GM12872 (cell line): ENCODE results near the gene ELFN2.

Experiments
- CTCF ChIP-seq: IDR thresholded peaks from 3 replicates; pipeline ENCODE4 v1.5.1; 2011; ENCODE audit warnings: low read depth, mild to moderate bottlenecking, low read length, moderate library complexity; ENCODE audit not compliant: insufficient read depth

ELFN2 gene

DNA sequence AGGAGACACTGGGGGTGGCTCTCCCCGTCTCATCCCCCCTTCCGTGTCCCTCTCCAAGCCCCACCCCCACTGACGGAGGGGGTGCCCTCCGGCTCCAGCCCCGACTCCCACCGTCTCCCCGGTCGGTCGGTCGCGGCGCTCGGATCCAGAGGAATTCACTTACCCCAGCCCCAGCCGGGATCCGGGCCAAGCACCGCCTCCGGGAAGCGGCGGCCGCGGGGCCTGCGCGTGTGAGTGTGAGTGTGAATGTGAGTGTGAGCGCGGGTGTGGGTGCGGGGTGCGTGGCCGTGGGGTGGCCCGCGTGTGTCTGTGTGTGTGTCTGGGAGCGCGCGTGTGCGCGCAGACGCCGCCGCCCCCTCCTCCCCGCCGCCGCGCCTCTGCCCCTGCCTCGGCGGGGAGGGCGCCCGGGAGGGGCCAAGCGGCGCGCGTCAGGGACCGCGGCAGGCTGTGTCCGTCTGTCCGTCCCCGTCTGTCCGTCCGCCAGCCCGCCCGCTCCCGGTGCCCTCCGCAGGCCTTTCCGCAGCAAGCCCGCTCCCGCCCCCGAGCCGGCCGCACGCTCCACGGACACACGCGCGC, at the start of gene ELFN2:
ELFN2 (minus strand) TSS at position 345 of the 576 bp plus-strand sequence. CDS start 51,945 bp downstream, outside the sequence.
- no peak for TF ChIP-seq CTCF

- no peak for TF ChIP-seq CTCF
Measured at GRCh38 chr22:37476389-37477329, 49.4 kb upstream of the ELFN2 start.

DNA sequence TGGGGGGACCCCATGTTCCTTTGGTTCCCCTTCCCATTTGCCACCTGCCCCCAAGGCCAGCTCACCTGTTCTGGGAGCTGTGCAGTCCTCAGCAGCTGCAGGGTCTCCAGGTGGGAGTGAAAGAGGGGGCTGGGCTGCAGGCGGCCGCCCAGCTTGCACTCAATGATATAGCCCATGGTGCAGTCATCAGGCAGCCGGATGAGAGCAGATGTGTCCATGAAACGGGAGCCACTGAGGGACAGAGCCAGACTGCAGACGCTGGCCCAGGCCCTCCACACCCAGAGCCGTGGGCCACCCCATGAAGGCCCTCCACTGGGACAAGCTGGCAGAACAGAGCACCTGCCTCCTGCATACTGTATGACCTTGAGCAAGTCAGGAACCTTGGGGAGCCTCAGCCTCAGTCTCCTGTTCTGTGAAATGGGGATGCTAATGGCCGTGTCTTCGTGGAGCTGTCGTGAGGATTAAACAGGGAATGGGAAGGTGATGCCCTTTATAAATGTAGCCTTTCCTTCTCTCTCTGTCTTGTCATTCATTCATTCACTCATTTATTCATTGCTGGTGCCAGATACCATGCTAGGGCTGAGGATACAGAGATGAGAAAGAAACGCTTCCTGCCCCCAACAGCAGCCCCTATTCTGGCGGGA, 47.3 kb upstream of the ELFN2 start:
- TF ChIP-seq CTCF = no peak

DNA sequence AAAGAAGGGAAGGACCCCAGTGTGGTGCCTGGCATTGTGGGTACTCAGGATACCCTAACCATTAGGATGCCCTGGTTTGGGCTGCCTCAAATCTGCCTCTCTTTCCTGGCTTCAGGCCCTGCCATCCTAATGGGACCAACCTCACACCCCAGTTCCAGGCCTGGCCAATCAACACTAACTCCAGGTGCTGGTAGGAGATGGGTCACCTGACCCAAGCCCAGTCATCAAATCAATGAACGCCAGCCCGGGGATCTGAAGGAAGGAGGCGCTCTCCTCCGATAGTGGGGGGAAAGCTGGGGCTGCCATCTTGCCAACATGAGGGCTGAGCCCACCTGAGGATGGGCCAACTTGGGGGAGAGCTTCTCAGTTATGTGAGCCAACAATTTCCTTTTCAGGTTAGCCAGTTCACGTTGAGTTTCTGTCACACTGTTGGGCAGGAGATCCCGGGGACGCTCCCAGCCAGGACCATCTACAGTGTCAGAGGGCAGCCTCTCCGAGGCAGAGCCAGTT, 46.2 kb upstream of the ELFN2 start:
- TF ChIP-seq CTCF = no peak

DNA sequence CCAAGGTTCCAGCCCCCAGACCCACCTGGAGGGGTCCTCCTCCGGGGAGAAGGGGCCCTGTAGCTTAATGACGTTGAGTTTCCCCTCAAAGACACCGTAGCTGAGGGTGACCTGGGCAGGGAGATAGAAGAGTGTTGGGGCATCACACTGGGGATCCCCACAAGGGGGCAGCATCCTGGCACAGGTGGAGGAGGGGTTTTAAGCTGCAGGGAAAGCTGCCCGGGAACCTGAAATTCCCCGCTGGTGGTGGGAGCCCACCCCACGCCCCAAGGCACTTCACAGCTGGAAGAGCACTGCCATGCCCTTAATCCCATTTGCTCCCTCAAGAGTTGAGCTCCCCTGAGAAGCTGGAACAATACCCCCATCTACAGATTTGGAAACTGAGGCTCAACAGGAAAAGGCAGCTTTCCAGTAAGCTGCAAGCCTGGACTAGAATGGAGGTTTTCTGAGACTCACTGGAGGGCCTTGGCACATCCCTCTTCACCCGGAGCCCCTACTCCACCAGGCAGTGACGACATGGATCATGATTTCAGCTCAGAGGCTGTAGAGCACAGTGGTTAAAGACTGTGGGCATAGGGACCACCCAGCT, 45.2 kb upstream of the ELFN2 start:
- peak; percentile 76 for TF ChIP-seq CTCF

DNA sequence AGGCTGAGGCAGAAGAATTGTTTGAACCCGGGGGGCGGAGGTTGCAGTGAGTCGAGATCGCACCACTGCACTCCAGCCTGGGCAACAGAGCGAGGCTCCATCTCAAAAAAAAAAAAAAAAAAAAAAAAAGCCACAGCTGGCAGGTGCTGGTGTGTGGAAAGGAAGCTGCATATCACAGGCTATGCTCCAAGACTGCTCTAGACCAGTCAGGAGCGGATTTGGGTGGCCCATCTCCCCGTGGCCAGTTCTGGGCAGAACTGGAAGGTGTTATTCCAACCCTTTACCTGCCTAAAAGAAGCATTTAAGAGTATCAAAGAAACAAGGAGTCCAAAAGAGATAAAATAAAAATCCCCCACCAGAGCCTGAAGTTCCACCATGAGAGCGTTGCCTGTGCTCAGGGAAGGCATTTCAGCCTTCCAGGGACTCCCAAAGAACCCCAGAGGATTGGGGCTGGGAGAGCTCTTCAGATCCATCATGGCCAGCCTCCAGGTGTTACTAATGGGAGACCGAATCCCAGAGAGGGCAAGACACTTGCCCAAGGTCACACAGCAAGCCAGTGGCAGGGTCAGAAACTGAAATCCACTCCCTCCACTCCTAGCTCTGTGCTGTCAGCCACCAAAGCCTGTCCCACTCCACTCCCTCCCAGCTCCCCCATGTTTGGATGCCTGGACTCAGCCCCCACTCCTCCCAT, 44.6 kb upstream of the ELFN2 start:
- TF ChIP-seq CTCF = no peak
